Neuron (in vitro differentiated cells): ENCODE measurements around the gene IRF1.

ENCODE experiments used
- H2AFZ ChIP-seq: one replicate; pipeline ENCODE4 v1.6.1; 2013; ENCODE audit warnings: low read depth, mild to moderate bottlenecking, inconsistent platforms, low read length, moderate library complexity
- H3K27me3 ChIP-seq: one replicate; pipeline ENCODE4 v1.6.1; 2013; ENCODE audit warnings: low read length; ENCODE audit not compliant: insufficient read depth
- H3K36me3 ChIP-seq: one replicate; pipeline ENCODE4 v1.6.1; 2013; ENCODE audit warnings: low read length; ENCODE audit not compliant: insufficient read depth
- H3K4me1 ChIP-seq: one replicate; pipeline ENCODE4 v1.6.1; 2013; ENCODE audit warnings: low read length; ENCODE audit not compliant: insufficient read depth
- H3K4me3 ChIP-seq: 2 replicates; pipeline ENCODE4 v1.5.1; 2013; ENCODE audit warnings: mild to moderate bottlenecking, low read length, moderate library complexity
- H3K9me3 ChIP-seq: one replicate; pipeline ENCODE4 v1.6.1; 2013; ENCODE audit warnings: low read length

Gene IRF1

DNA sequence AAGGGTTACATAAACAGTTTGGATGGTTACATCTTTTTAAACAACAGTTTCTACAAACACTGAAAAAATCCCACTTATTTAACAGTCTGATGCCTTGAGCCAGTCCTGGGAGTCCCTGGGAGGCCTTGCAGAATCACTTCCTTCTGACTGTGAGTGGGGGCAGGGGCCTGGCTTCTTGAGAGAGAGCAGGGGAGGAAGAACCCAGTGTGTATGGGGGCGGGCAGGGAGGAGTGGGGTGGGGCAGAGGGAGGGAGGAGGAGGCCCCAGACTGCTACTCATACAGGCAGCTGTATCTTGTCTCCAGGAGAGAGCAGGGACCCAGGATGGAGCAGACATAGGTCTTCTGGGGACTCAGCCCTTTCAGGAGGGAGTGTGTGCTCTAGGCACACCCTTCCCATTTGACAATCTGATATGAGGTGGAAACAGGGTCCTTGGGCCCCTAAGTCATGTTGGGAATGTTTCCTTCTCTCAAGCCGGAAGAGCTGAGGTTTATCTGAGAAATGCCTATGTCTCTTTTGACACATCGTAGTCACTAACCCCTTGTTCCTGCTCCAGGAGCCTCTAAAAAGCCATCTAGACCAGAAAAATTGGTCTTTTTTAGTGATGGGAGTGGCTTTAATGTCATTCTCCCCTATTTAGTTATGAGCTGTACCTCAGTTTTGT lies 52.8 kb downstream of the IRF1 start:
- Histone ChIP-seq H3K4me3 (no peak overlapping the region), H3K36me3 (no peaks in the 10 kb centered on the region), H3K9me3 (no peaks in the 10 kb centered on the region), H3K4me1 (no peaks in the 10 kb centered on the region), H2AFZ (no peak overlapping the region), H3K27me3 (no peaks in the 10 kb centered on the region)

GRCh38 chr5:132436936-132437335 lies 53.6 kb downstream of the IRF1 start:
- no peak overlapping the region for H3K4me3 ChIP-seq
- no peaks in the 10 kb centered on the region for H3K27me3 ChIP-seq
- no peaks in the 10 kb centered on the region for H3K9me3 ChIP-seq
- no peaks in the 10 kb centered on the region for H3K4me1 ChIP-seq
- no peaks in the 10 kb centered on the region for H3K36me3 ChIP-seq
- H2AFZ ChIP-seq = no peak overlapping the region

- H3K4me1 ChIP-seq = no peaks in the 10 kb centered on the region
- no peaks in the 10 kb centered on the region for H3K27me3 ChIP-seq
- no peaks in the 10 kb centered on the region for H3K36me3 ChIP-seq
- no peak overlapping the region for H2AFZ ChIP-seq
- no peak overlapping the region for H3K4me3 ChIP-seq
- H3K9me3 ChIP-seq = no peaks in the 10 kb centered on the region
These were observed 54.7 kb downstream of the IRF1 start for GRCh38 chr5:132435886-132436285.

GRCh38 chr5:132435447-132435846 lies 55.1 kb downstream of the IRF1 start:
- Histone ChIP-seq H3K4me1 (no peaks in the 10 kb centered on the region), H3K9me3 (no peaks in the 10 kb centered on the region), H2AFZ (no peak overlapping the region), H3K27me3 (no peaks in the 10 kb centered on the region), H3K4me3 (no peak overlapping the region), H3K36me3 (no peaks in the 10 kb centered on the region)

DNA sequence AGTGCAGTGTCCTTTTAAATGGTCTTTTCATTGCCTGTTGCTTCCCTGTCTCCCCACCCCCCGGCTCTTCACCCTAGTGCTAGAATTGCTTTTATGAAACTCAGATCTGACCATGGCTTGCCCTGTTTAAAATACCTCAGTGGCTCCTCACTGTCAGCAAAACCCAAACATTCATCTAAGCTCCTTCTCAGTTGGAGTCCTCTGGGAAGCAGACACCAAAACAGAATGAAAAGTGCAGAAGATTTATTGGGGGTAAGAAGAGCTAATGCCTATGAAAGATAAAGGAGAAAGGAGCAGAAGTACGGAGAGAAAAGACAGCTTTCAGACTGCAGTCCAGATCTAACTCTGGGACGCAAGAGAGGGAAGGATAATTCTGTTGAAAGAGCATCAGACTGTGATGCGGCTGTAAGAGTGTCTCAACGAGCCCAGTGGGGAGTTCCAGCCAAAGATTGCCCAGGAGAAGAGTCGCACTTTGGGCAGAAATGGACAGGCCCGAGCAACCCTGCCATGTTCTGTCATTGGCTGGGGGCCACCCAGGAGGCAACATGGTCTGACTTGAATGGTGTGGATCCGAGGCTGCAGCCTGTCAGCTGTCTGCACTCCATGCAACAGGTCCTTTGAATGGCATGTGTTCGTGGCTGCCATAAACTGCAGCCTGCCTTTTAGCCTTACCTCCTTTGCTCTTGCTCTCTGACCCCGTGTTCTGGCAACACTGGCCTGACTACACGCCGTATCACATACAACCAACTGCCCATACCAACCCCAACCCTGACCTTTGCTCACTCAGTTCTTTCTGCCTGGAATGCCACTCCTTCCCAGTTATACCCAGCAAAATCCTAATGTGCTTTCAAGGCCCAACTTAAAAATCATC lies 55.9 kb downstream of the IRF1 start:
- H3K4me1 ChIP-seq = no peaks in the 10 kb centered on the region
- no peak overlapping the region for H3K4me3 ChIP-seq
- H2AFZ ChIP-seq = no peak overlapping the region
- no peaks in the 10 kb centered on the region for H3K27me3 ChIP-seq
- no peaks in the 10 kb centered on the region for H3K9me3 ChIP-seq
- H3K36me3 ChIP-seq = no peaks in the 10 kb centered on the region

DNA sequence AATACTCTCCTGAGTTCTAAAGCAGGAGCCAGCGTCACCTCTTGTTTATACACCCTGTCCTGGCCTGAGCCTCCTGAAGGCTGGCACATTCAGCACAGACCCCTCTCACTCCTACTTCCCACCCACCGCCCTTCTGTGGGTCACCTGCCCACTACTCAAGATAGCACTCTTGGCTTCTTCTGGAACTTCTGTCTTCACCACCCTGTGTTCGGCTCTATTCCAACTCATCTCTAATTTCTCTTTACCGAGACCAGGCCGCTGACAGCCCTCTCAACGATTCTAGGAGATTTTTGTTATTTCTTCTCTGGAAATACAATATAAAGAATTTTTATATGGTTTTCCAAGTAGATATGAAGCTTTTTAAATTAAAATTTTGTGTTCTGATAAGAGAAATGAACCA lies 57.4 kb downstream of the IRF1 start:
- Histone ChIP-seq H3K4me3 (no peak overlapping the region), H3K36me3 (no peaks in the 10 kb centered on the region), H3K9me3 (no peaks in the 10 kb centered on the region), H3K4me1 (no peaks in the 10 kb centered on the region), H3K27me3 (no peaks in the 10 kb centered on the region), H2AFZ (no peak overlapping the region)

DNA sequence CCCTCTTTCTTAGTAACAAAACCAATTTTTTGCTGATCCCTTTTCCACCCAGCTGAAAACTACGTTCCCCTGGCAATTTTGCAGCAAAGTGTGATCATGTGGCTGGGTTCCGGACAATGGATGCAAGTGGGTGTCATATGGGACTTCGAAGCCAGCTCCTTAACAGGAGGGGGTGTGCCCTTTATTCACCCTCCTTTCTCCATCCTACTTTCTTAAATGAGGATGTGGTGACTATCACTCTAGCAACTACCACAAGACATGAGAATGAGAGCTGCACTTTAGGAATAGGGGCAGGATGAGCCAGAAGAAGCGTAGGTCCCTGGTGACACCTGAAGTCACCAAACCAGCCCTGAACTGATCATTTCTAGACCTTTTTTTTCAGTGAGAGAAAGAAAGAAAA lies 58.9 kb downstream of the IRF1 start:
- no peaks in the 10 kb centered on the region for H3K4me1 ChIP-seq
- no peak overlapping the region for H3K4me3 ChIP-seq

More for the DNA sequence above, 58.9 kb downstream of the IRF1 start:
- no peaks in the 10 kb centered on the region for H3K36me3 ChIP-seq
- H3K27me3 ChIP-seq = no peaks in the 10 kb centered on the region
- H2AFZ ChIP-seq = no peak overlapping the region
- no peaks in the 10 kb centered on the region for H3K9me3 ChIP-seq
